Measurements from ENCODE around the gene ZNF398.

ZNF398 gene

DNA sequence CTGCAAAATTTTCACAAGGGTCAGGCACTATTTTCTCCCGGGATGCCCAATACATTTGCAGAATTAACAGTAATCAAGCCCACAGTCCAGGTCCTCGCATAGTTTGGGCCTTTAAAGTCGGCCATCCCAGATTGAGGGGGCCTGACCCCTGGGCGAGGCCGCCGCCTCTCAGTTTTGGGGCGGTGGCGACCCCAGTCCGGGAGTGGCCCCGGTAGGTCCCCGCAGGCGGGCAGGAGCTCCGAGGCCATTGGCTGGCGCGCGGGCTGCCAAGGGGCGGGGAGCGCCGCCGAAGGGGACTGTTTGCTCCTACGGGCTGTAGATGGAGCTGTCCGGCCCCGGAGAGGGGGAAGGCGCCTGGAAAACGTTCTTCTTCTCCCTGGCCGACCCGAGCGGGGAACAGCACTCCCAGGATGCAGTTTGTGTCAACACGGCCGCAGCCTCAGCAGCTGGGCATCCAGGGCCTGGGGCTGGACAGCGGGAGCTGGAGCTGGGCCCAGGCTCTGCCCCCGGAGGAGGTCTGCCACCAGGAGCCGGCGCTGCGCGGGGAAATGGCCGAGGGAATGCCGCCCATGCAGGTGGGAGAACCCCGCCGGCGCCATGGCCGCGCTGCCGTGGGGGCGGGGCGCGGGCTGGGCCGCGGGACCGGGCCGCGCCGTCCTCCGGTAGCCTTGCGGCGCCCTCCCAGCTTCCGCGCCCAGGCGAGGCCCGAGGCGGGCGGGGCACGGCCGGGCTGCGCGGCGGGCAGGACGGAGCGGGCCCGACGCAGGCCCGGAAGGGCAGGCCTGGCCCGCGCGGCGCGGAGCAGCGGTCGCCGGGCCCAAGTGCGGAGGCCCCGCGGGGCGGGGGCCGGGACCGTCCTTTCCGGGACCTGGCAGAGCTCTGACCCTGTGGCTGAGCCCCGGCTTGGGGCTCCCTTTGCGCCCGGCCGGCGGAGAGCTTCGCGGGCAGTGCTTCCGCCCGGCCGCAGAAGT lies 48.2 kb downstream of the ZNF398 start, which contains the start of gene ZNF282:
Gene ZNF282, plus strand, starts transcription at position 367 of the 971 bp plus-strand sequence. Its CDS starts 44 bp downstream, at position 411.
- peak; percentile 68 to 82 (median 68) for DNase-seq (ENCODE audit: low read depth in 2 of 3, low spot score in 1 of 3)

- peak in 1 of 3 donors; percentile 4 for DNase-seq (ENCODE audit: low read depth in 2 of 3, low spot score in 1 of 3)
Measured at GRCh38 chr7:149196151-149196704, 49.0 kb downstream of the ZNF398 start.

DNA sequence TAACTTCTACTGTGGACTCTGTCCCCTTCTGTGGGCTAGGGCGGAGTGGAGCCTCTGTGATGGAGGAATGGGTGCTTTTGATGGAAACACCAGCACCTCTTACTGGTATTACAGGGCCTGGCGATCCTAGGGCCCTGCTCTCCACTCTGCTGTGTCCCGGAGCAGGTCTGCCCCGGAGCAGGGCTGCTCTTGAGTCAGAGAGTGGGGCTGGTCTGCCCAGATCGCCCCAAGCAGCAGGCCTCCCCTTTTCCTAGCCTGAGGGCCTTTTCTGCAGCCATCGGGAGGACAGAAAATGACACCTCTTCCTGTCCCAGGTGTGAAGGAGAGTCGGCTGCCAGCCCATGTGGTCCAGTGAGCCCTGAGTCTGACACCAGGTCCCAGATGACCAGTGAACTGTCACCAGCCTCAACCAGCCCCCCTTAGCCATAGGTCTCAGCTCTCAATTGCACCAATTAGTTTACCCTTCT lies 49.5 kb downstream of the ZNF398 start:
- DNase-seq (ENCODE audit: low read depth in 2 of 3, low spot score in 1 of 3) = peak in 1 of 3 donors; percentile 10

DNA sequence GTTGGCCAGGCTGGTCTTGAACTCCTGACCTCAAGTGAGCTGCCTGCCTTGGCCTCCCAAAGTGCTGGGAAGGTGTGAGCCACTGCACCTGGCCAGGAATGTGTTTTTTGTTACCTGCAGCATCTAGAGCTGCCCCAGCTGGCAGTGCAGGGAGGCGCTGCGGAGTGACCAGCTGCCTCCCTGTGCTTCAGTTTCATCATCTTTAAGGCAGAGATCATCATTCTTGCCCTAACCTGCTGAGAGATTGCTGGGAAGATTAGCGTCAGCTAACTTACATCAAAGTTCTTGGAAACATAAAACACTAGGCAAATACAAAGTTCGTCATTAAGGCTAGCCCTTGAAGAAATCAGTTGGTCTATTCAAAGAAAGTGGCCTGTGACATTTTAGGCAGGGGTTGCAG lies 50.4 kb downstream of the ZNF398 start:
- DNase-seq (ENCODE audit: low read depth in 2 of 3, low spot score in 1 of 3) = no peak

DNA sequence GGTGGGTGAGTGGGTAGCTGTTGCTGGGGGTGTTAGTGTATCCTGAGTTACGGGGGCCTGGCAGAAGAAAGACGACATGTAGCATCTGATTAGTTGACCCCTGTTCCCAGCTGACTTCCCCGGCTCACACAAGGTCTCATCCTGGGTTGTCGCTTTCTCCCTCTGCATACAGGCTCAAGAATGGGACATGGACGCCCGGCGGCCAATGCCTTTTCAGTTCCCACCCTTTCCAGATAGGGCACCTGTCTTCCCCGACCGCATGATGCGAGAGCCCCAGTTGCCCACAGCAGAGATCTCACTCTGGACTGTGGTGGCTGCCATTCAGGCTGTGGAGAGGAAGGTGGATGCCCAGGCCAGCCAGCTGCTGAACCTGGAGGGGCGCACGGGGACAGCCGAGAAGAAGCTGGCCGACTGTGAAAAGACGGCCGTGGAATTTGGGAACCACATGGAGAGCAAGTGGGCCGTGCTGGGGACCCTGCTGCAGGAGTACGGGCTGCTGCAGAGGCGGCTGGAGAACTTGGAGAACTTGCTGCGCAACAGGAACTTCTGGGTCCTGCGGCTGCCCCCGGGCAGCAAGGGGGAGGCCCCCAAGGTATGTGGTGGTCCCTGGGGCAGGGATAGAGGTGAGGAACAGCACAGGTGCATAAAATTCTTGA lies 51.0 kb downstream of the ZNF398 start:
- DNase-seq (ENCODE audit: low read depth in 2 of 3, low spot score in 1 of 3) = no peak

GRCh38 chr7:149199234-149199995 lies 52.2 kb downstream of the ZNF398 start:
- DNase-seq (ENCODE audit: low read depth in 2 of 3, low spot score in 1 of 3) = no peak

- no peak for DNase-seq (ENCODE audit: low read depth in 2 of 3, low spot score in 1 of 3)
Measured at GRCh38 chr7:149202831-149203231, 55.6 kb downstream of the ZNF398 start.

DNA sequence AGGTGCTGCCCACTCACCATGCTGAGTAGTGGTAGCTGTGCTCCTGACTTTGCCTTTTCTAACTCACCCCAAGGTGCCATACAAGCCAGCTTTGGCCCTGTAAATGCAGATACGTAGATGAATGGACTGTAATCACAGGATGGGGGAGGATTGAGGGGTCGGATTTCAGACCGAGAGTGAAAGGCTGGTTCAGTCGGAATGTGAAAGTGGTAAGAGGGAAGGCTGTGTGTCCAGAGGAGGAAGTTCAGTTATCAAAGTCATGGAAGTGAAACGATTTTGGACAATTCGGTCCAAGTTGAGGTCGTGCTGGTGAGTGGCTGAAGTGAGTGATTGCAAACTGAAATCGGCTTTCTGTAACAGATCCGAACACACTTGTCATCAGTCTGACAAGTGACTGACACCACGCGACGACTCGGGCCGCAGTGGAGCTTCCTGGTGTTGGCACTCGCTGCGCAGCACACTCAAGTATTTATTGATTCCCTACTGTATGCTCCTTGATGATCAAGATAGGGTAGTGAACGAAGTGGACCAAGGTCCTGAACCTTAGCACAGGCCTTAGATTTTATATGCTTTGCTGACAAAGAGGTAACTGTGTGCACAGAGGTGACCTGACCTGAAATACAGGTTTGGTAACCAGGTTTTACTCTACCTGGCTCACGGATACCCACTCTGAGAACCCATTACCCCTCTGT lies 58.6 kb downstream of the ZNF398 start:
- no peak for DNase-seq (ENCODE audit: low read depth in 2 of 3, low spot score in 1 of 3)

GRCh38 chr7:149207324-149208035 lies 60.2 kb downstream of the ZNF398 start:
- DNase-seq (ENCODE audit: low read depth in 2 of 3, low spot score in 1 of 3) = no peak

GRCh38 chr7:149209518-149210269 lies 62.4 kb downstream of the ZNF398 start:
- DNase-seq (ENCODE audit: low read depth in 2 of 3, low spot score in 1 of 3) = peak; percentile 81 to 92 (median 85)

GRCh38 chr7:149210551-149210950 lies 63.3 kb downstream of the ZNF398 start:
- DNase-seq (ENCODE audit: low read depth in 2 of 3, low spot score in 1 of 3) = no peak

- DNase-seq (ENCODE audit: low read depth in 2 of 3, low spot score in 1 of 3) = no peak
Measured at GRCh38 chr7:149214020-149214720, 66.9 kb downstream of the ZNF398 start.

GRCh38 chr7:149216402-149216801 lies 69.1 kb downstream of the ZNF398 start:
- DNase-seq (ENCODE audit: low read depth in 2 of 3, low spot score in 1 of 3) = no peak

- DNase-seq (ENCODE audit: low read depth in 2 of 3, low spot score in 1 of 3) = no peak
Measured at GRCh38 chr7:149217570-149217969, 70.3 kb downstream of the ZNF398 start.

GRCh38 chr7:149218469-149219420 lies 71.5 kb downstream of the ZNF398 start:
- no peak for DNase-seq (ENCODE audit: low read depth in 2 of 3, low spot score in 1 of 3)

GRCh38 chr7:149220534-149220933 lies 73.3 kb downstream of the ZNF398 start:
- no peak for DNase-seq (ENCODE audit: low read depth in 2 of 3, low spot score in 1 of 3)

DNA sequence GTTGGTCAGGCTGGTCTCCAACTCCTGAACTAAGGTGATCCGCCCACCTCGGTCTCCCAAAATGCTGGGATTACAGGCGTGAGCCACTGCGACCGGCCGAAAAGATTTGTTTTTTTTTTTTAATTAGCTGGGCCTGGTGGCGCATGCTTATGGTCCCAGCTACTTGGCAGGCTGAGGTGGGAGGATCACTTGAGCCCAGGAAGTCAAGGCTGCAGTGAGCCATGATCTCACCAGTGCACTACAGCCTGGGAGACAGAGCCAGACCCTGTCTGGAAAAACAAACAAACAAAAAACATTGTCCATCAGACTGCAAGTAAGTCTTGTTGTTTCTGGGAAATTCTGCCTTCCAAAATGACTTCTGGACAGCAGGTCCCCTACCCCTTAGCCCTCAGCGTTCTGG lies 75.9 kb downstream of the ZNF398 start:
- no peak for DNase-seq (ENCODE audit: low read depth in 2 of 3, low spot score in 1 of 3)
